B cell (primary cell): ENCODE measurements around the gene DNM1.

ENCODE experiments used
- EZH2 ChIP-seq: IDR thresholded peaks from 2 replicates; pipeline ENCODE4 v1.6.1; 2012; ENCODE audit warnings: borderline replicate concordance, low read depth, mild to moderate bottlenecking, moderate library complexity, low read length; ENCODE audit not compliant: insufficient read depth, poor library complexity, severe bottlenecking
- TF ChIP-seq, protein P1 (sequence below): fragments of 200-600 bp; IDR thresholded peaks from one replicate; pipeline ENCODE4 v1.8.0; 2022; ENCODE audit warnings: antibody characterized with exemption, mild to moderate bottlenecking

DNA sequence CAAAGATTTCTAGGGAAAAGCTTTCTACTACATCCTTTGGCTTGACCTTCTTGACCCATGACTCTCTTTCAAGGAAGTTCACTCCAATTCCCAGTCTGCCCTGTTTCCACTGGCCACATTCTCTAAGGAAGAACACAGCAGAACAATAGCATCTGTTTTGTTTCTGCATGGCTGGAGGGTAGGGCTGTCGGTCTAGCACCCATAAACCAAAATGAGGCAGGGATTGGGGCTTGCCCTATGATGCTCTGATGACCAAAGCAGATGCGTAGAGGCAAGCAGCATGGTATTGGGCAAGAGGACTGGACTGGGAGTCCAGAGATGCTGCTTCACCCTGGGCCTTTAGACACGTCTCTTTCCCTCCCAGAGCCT, 48.5 kb downstream of the DNM1 start:
- TF ChIP-seq, protein P1, sequence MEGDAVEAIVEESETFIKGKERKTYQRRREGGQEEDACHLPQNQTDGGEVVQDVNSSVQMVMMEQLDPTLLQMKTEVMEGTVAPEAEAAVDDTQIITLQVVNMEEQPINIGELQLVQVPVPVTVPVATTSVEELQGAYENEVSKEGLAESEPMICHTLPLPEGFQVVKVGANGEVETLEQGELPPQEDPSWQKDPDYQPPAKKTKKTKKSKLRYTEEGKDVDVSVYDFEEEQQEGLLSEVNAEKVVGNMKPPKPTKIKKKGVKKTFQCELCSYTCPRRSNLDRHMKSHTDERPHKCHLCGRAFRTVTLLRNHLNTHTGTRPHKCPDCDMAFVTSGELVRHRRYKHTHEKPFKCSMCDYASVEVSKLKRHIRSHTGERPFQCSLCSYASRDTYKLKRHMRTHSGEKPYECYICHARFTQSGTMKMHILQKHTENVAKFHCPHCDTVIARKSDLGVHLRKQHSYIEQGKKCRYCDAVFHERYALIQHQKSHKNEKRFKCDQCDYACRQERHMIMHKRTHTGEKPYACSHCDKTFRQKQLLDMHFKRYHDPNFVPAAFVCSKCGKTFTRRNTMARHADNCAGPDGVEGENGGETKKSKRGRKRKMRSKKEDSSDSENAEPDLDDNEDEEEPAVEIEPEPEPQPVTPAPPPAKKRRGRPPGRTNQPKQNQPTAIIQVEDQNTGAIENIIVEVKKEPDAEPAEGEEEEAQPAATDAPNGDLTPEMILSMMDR, result no peak
- no peak for TF ChIP-seq EZH2
